Measurements from ENCODE around the gene KCTD10.

KCTD10 gene

DNA sequence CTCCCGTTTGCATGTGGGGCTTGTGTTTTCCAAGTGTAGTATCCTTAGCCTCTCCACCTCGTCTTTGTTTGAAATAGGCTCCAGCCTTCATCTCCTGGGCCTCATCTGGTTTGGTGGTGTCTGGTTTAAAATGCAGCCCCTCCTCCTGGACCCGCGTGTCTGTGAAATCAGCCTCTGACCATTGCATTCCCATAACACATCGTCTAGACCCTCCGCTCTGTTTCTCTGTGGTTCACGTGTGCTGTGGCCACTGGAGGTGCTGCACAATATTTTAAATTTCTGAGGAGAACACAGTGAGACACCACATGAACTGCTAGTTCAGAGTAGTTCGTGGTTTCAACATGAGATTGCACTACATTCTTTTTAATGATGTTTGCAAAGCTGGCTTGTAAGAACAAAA, 36.0 kb upstream of the KCTD10 start:
- Histone ChIP-seq H3K4me3 (ENCODE audit: low read depth, low read length) (no peak overlapping the region), H3K27ac (no peak overlapping the region), H3K27me3 (replicated peaks) (no peaks in the 10 kb centered on the region), H3K36me3 (replicated peaks) (peaks cover 44% of the 10 kb centered on the region)
- DNase-seq, result no peak
- in situ Hi-C loops (cut with HindIII; ENCODE audit: low pct_ligation_motif_present, low sequenced_read_pairs), result no loop called here
- TF ChIP-seq, protein P1, sequence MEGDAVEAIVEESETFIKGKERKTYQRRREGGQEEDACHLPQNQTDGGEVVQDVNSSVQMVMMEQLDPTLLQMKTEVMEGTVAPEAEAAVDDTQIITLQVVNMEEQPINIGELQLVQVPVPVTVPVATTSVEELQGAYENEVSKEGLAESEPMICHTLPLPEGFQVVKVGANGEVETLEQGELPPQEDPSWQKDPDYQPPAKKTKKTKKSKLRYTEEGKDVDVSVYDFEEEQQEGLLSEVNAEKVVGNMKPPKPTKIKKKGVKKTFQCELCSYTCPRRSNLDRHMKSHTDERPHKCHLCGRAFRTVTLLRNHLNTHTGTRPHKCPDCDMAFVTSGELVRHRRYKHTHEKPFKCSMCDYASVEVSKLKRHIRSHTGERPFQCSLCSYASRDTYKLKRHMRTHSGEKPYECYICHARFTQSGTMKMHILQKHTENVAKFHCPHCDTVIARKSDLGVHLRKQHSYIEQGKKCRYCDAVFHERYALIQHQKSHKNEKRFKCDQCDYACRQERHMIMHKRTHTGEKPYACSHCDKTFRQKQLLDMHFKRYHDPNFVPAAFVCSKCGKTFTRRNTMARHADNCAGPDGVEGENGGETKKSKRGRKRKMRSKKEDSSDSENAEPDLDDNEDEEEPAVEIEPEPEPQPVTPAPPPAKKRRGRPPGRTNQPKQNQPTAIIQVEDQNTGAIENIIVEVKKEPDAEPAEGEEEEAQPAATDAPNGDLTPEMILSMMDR (IDR thresholded peaks at IDR 0.05; ENCODE audit: low read depth, low read length, missing control alignments), result no peak

DNA sequence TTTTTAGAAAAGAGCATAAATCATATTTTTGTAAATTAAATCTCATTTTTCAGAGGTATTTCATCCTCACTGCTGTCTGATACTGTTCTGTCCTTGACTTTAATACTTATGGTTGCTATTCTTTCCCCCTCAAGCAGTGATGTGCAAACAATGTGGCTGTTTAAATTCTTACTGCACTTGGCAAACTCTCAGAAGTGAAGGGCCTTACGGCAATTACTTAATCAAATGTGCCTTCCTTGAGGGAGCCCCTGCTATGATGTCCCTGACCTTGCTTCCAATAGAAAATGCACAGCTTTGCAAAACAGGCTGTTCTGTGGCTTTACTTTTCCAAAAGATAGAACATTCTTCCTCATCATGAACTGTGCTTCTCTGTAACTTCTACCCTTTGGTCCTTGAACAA, 35.5 kb upstream of the KCTD10 start:
- TF ChIP-seq, protein P1 (IDR thresholded peaks at IDR 0.05; ENCODE audit: low read depth, low read length, missing control alignments), result no peak
- Histone ChIP-seq H3K27ac (no peak overlapping the region), H3K4me3 (ENCODE audit: low read depth, low read length) (no peak overlapping the region), H3K36me3 (replicated peaks) (peaks cover 48% of the 10 kb centered on the region), H3K27me3 (replicated peaks) (no peaks in the 10 kb centered on the region)
- in situ Hi-C loops (cut with HindIII; ENCODE audit: low pct_ligation_motif_present, low sequenced_read_pairs), result no loop called here
- no peak for DNase-seq

DNA sequence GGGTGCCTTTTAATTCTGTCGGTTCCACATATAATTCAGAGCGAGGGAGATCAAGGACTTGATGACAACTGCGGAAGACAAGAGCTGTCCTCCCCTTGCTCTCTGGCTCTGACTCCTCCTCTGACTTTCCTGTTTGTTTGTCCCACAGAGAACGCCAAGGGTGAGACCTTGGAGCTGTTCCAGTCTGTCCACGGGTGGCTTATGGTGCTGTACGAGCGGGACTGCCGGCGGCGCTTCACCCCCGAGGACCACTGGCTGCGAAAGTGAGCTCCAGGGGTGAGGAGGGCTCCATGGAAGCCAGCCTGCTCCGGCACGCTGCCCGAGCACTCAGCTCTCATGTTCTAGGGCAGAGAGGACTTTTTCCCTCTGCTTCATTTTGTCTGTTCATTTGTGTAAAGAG, 33.1 kb upstream of the KCTD10 start:
- H3K36me3 ChIP-seq (replicated peaks), result peaks cover 49% of the 10 kb centered on the region
- in situ Hi-C loops (cut with HindIII; ENCODE audit: low pct_ligation_motif_present, low sequenced_read_pairs), result no loop called here
- TF ChIP-seq, protein P1 (IDR thresholded peaks at IDR 0.05; ENCODE audit: low read depth, low read length, missing control alignments), result no peak
- H3K4me3 ChIP-seq (ENCODE audit: low read depth, low read length), result no peak overlapping the region
- H3K27ac ChIP-seq, result no peak overlapping the region
- no peaks in the 10 kb centered on the region for H3K27me3 ChIP-seq (replicated peaks)
- DNase-seq, result no peak

DNA sequence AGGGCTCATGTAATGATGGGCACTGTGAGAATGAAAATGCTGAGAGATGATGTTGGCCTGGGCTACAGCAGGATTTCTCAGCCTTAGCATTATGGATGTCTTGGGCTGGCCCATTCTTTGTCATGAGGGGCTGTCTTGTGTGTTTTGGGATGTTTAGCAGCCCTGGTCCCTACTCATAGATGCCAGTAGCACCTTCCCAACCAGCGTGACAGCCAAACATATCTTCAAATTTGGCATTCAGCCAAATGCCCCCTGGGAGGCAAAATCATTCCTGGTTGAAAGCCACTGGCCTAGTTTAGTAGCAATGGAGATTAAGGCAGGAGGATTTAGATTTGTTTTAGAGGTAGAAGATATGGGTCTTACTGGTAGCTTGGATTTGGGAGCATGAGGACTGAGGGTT, 27.0 kb upstream of the KCTD10 start:
- Histone ChIP-seq H3K36me3 (replicated peaks) (peaks cover 39% of the 10 kb centered on the region), H3K27me3 (replicated peaks) (no peaks in the 10 kb centered on the region), H3K27ac (no peak overlapping the region), H3K4me3 (ENCODE audit: low read depth, low read length) (no peak overlapping the region)
- in situ Hi-C loops (cut with HindIII; ENCODE audit: low pct_ligation_motif_present, low sequenced_read_pairs), result no loop called here
- TF ChIP-seq, protein P1 (IDR thresholded peaks at IDR 0.05; ENCODE audit: low read depth, low read length, missing control alignments), result no peak
- no peak for DNase-seq

DNA sequence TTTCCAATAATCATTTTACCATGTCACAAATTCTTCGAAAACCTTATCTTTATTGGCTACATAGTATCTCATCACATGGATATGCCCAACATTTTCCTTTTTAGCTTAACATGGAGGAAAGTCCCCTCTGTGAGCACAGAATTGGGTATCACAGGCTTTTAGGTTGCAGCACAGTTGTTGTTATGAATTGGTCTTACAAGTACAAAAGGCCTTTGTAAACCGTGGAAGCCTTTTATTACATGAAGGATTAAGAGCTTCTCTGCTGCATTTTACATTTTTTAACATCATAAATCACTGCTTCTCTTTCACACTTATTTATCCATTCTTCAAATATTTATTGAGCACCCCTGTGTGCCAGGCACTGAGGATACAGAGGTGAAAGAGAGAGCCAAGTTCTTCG, 26.5 kb upstream of the KCTD10 start:
- DNase-seq, result no peak
- Histone ChIP-seq H3K27me3 (replicated peaks) (no peaks in the 10 kb centered on the region), H3K36me3 (replicated peaks) (peaks cover 38% of the 10 kb centered on the region), H3K27ac (no peak overlapping the region), H3K4me3 (ENCODE audit: low read depth, low read length) (no peak overlapping the region)
- TF ChIP-seq, protein P1 (IDR thresholded peaks at IDR 0.05; ENCODE audit: low read depth, low read length, missing control alignments), result no peak
- in situ Hi-C loops (cut with HindIII; ENCODE audit: low pct_ligation_motif_present, low sequenced_read_pairs), result no loop called here

DNA sequence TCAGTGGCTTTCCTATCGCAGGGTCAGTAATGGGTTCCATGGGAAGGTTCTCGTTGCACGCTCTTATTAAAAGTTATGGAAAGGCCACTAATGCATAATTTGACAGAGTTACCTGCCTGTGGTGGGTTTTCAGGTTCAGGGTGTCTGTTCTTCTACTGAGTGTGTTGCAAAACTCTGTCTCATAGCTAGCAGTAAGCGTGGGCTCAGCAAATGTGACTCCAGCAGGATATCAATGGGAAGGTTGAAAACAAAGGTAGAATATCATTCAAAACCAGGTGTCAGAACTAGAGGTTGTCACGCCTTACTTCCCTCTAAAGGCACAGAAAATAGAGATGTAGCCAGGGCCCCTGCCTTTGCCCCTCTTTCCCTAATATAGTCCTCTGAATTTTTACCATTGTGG, 25.2 kb upstream of the KCTD10 start:
- Histone ChIP-seq H3K27me3 (replicated peaks) (no peaks in the 10 kb centered on the region), H3K36me3 (replicated peaks) (peaks cover 37% of the 10 kb centered on the region), H3K4me3 (ENCODE audit: low read depth, low read length) (no peak overlapping the region), H3K27ac (no peak overlapping the region)
- TF ChIP-seq, protein P1 (IDR thresholded peaks at IDR 0.05; ENCODE audit: low read depth, low read length, missing control alignments), result no peak
- in situ Hi-C loops (cut with HindIII; ENCODE audit: low pct_ligation_motif_present, low sequenced_read_pairs), result no loop called here
- no peak for DNase-seq

Data from brain microvascular endothelial cell (primary cell).